Measurements from ENCODE around the gene FLNA. TPM values are rescaled to one million over a fixed set of nuclear protein-coding genes. Genes with fewer than 3 reads are reported as not detected.

FLNA gene
- total RNA-seq, 1 donor from 2014 or later = 1,228 TPM

DNA sequence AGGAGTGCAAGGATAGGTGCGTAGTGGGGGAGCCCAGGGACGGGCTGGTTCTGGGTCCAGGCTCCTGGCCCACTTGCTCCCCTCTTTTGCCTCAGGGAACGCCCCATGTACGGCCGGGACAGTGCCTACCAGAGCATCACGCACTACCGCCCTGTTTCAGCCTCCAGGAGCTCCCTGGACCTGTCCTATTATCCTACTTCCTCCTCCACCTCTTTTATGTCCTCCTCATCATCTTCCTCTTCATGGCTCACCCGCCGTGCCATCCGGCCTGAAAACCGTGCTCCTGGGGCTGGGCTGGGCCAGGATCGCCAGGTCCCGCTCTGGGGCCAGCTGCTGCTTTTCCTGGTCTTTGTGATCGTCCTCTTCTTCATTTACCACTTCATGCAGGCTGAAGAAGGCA lies 6.4 kb upstream of the FLNA start:
- ATAC-seq = no peak
- intact Hi-C loops (cut with DNase I) = no loop called here

DNA sequence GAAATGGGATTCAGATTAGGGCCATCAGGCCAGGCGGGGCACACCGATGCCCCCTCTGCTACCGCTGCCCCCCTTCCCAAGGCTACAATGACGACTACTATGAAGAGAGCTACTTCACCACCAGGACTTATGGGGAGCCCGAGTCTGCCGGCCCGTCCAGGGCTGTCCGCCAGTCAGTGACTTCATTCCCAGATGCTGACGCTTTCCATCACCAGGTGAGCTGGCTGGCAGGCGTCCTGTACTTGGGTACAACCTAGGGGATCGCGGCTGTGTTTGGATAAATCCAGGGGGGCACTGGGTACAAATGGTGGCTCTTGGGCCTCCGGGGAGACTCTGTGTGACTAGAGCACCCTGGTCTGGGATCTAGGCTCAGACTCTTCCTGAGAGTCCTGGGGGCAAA lies 5.7 kb upstream of the FLNA start:
- DNase-seq (ENCODE audit: low spot score) (no peak), ATAC-seq (no peak)
- intact Hi-C loops (cut with DNase I) = no loop called here

More for the DNA sequence above, 6.4 kb upstream of the FLNA start:
- no peak for DNase-seq (ENCODE audit: low spot score)

DNA sequence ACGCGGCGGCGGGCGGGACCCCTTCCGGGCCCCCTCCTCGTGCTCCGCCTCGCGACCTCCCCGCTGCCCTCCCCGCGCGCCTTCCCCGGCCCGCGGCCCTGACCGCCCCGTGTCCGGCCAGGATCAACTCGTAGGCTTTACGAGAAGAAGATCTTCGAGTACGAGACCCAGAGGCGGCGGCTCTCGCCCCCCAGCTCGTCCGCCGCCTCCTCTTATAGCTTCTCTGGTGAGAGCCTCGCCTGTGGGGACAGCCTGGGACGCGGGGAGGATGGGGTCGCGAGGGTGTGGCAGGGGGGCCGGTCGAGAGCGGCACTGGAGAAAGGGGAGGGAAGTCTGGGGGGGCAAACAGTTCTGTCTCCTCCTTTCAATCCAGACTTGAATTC lies 5.1 kb upstream of the FLNA start:
- DNase-seq (ENCODE audit: low spot score) (peak; percentile 68), ATAC-seq (no peak)
- intact Hi-C loops (cut with DNase I) = no loop called here

DNA sequence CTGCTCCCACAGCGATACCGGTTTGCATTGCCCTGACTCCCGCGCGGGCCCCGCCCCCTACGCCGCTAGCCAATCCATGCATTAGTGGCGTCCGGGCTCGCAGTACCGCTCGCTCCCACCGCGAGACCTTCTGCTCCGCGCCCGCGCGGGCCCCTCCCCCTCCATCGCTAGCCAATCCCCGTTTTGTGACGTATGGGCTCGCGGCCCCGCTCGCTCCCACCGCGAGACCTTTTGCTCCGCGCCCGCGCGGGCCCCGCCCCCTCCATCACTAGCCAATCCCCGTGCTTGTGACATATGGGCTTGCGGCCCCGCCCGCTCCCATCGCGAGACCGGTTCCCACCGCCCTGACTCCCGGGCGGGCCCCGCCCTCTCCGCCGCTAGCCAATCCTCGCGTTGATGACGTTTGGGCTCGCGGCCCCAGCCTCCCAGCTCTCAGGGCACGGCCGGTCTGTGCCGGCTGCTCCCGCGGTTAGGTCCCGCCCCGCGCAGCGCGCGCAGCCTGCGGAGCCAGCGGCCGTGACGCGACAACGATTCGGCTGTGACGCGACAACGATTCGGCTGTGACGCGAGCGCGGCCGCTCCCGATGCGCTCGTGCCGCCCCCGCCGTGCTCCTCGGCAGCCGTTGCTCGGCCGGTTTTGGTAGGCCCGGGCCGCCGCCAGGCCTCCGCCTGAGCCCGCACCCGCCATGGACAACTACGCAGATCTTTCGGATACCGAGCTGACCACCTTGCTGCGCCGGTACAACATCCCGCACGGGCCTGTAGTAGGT lies 4.5 kb upstream of the FLNA start, which contains the start of gene EMD:
Gene EMD (plus strand): TSS at position 497 of the 770 bp plus-strand sequence. CDS start 190 bp downstream, at position 687.
- intact Hi-C loops (cut with DNase I) = no loop called here
- ATAC-seq (peak; percentile 92), DNase-seq (ENCODE audit: low spot score) (peak; percentile 97)

DNA sequence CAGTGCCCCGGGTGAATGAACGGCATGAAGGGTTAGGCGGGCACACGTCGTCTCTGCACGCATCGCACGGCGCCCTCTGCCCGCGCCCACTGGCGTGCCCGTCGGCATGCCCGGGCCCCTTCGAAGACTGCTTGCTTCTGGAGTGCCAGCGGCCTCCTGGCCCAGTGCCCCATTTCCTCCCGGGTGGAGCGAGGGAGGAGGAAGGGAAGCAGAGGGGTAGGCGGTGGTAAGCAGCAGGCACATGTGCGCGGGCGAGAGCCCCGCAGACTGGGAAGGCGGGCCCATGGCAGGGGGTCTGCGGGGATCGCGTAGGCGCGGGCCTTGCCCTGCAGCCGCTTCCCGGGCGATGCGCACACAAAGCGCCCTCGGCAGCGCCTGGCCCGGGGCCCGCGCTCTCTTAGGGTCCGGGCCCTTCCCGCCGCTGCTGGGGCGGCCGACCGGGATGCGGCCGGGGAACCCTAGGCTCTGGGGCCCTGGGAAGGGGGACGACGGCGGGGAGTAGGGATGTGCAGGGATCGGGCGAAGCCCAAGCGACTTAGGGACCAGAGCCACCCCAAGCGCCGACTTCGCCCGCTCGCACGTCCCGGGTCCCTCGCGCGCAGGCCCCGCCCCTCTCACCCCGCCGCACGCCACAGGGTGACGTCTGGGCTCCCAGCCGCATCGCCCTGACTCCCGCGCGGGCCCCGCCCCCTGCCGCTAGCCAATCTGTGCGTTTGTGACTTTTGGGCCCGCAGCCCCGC lies 3.8 kb upstream of the FLNA start:
- DNase-seq (ENCODE audit: low spot score) = peak; percentile 85
- intact Hi-C loops (cut with DNase I) = no loop called here
- no peak for ATAC-seq

DNA sequence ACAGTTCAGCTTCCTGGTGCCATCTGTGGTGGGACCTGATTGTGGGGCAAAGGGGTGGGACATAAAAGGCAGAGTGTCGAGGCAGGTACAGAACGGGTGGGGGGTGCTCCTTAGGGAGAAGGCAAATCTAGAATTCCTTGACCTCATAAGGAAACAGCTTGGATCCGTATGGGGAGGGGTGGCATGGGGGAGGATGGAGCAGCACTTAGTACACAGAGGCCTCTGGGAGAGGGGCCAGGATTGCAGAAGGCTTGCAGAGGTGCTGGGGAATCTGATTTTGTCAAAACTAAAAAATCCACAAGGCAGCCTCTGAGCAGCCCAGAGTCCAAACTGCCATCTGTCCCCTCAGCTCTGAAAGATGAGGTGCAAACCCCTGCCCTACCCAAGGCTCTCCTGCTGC lies 2.3 kb upstream of the FLNA start:
- intact Hi-C loops (cut with DNase I) = no loop called here

DNA sequence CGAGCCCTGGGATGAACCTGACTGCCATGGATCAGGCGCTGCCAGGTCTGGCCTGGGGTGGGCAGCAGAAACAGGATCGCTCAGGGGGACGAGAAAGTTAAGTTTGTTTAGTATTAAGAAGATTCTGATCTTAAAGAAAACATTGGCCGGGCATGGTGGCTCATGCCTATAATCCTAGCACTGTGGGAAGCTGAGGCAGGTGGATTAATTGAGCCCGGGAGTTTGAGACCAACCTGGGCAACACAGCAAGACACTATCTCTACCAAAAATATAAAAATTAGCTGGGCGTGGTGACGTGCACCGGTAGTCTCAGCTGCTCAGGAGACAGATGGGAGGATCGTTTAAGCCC lies 696 bp upstream of the FLNA start:
- intact Hi-C loops (cut with DNase I) = no loop called here
- ATAC-seq = no peak
- DNase-seq (ENCODE audit: low spot score) = no peak

More for the DNA sequence above, 2.3 kb upstream of the FLNA start:
- DNase-seq (ENCODE audit: low spot score) (no peak), ATAC-seq (no peak)

DNA sequence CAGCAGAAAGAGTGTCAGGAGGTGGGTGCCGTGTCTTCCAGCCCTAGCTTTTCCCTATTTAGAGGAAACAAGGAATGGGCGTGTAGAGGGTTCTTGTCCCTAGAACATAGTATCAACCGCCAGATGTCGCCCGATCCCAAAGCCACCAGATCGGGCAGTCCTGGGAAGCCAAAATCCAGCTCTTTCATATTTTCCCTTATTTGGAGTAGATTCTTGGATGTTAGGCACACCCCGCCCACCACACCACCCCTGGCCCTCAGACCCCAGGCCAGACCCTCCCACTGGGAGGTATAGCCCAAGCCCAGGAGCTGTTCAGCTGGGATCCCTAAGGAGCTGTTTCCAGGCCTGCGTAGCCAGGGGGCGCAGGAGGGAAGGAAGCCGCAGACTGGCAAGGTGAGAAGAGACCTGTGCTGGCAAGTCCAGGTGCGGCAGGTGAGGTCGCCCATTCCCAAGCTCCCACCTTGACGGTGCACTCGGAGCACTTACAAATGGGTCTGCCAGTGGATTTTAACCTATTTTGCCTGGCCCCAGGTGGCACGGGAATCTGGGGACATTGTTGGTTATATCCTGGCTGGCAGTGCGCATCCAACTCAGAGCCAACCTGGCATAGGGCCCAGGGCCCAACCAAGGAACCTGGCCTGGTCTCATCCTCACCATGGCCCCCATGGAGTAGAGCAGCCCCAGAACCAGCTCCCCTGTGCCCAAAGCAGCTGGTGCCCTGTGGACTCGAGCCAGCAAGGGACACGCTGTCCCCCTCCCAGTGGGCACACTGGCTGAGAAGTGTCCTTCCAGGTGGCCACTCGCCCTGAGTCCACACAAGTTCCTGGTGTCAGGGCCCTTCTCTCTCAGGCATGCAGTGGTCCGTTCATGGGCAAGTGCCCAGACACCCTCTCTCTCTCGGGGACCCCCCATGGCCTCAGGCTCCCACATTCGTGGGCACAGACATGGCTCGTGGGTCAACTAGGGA lies 811 bp downstream of the FLNA start:
- DNase-seq (ENCODE audit: low spot score) = peak; percentile 79
- intact Hi-C loops (cut with DNase I) = no loop called here
- ATAC-seq = peak; percentile 5

DNA sequence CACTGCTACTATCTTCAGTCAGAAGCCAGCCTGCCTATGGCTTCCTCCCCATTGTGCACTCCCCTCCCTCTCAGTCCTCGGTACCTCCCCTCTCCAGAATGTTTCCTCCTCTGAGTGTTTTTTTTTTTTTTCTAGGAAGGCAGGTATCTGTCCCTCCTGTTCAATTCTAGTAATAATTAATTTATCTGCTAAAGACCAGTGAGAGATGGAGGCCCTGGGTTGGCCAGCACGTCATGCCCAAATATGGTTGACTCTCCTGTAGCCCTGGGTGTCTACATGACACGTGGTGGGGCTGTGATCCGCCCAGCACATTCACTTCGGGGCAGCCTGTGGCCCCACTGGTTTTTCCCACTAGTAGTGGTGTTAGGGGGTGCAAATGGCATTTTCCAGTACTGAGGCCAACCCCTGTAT lies 1.8 kb downstream of the FLNA start:
- ATAC-seq = no peak
- intact Hi-C loops (cut with DNase I) = no loop called here

DNA sequence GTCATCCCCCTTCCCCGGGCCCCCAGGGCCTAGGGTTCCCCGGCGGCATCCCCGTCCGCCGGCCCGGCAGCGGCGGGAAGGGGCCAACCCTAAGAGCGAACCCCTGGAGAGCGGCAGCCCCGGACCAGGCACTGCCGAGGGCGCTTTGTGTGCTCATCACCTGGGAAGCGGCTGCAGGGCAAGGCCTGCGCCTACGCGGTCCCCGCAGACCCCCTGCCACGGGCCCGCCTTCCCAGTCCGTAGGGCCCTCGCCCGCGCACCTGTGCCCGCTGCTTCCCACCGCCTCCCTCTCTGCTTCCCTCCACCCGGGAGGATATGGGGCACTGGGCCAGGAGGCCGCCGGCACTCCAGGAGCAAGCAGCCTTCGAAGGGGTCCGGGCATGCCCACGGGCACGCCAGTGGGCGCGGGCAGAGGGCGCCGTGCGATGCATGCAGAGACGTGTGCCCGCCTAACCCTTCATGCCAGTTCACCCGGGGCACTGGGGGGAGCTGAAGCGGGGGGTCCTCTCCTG lies 2.6 kb downstream of the FLNA start:
- ATAC-seq (no peak), DNase-seq (ENCODE audit: low spot score) (no peak)
- intact Hi-C loops (cut with DNase I) = no loop called here

More for the DNA sequence above, 1.8 kb downstream of the FLNA start:
- DNase-seq (ENCODE audit: low spot score) = no peak

DNA sequence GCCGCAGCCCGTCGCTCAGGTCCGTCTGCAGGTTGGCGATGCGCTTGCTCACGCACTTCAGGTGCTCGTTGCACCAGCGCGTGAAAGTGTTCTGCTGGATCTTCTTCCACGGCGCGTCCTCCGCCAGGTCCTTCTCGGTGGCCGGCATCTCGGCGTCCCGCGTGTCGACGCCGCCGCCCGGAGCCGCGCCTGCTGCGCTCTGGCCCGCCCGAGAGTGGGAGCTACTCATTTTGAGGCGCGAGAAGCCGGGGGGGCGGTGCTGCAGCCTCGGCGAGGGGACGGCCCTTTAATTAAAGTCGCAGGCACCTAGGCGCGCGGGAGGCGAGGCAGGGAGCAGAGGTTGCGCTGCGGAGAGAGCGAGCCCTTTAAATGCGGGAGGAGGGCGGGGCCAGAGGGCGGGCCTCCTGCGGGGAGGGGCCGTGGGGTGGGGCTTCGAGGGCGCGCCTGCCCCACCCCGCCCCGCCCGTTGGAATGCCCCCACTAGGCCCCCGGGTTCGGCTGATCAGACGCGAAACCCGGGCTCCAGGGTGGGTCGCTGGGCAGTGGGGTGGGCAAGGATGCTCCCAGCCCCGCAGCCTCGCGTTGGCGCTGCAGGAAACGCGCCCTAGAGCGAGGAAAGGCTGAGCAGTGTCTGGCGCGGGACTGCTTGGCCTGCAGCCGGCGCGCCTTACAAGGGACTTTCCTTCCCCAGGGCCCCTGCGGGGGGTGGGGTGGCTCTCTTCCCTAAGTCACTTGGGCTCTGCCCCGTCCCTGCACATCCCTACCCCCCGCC lies 3.2 kb downstream of the FLNA start:
- DNase-seq (ENCODE audit: low spot score) (peak; percentile 96), ATAC-seq (peak; percentile 76)
- intact Hi-C loops (cut with DNase I) = no loop called here

DNA sequence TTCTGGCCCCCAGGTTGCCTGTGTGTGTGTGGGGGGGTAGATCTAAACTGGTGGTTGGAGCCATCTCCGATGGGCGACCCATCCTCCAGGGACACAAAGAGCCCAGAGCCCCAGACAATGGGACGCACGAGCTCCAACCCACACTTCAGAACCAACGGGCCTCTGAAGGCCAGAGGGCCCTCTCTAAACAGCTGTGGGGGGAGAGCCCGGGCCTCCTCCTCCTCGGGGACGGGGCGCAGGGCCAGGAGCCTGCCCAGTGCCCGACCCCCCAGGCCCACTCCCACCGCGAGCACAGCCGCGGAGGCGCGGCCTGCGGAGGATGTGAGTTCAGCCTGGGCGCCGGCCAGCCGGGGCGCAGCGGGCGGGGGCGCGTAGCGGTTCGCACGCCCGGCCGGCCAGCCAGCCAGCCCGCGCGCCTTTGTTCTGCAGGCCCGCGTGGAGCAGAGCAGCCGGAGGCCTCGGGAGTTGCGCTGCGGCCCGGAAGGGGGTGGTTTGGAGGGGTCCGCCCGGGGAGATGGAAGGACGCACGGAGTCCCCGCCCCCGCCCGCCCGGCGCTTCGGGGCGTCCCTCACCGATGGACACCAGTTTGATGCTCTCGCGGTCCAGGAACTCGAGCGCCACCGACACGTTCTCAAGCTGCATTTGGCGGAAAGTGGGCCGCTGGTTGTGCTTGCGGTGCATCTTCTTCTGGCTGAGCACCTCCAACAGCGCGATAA lies 4.0 kb downstream of the FLNA start:
- intact Hi-C loops (cut with DNase I) = no loop called here
- no peak for DNase-seq (ENCODE audit: low spot score)
- no peak for ATAC-seq

DNA sequence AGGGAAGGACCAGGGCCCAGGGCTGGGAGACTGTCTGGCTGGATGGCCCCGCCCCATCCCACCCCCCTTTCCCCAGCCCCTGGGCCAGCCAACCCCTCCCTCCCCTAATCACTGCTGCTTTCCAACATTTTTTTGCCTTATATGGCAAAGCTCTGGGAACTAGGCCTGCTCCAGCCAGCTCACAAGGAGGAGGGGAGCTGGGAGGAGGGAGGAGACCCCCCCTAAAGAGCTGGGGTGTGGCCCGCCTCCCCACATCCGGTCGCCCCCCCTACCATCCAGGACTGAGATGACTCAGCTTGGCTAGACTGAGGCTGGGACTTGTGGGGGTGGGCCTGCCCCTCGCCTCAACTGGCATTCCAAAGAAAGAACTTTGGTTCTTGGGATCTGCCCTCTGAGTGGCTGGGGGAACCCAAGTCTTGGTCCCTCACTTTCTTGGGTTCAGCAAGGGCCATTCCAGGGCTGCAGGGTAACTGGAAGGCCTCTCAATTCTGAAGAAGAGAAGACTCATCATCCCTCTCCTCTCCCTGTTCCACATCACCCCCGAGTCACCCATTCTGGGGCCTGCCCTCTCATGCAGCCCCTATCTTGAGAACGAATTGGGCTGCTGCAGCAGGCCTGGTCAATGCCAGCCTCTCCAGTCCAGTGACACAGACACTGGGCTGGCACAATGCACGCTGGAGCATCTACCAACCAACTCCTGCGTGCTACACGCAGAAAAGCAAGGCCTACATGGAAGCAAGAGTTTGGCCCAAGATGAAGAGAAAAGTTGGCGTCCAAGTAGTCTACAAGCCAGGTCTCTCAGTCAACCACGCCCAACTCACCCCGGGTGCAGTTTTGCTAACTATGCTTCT lies 4.8 kb downstream of the FLNA start:
- DNase-seq (ENCODE audit: low spot score) (peak; percentile 88), ATAC-seq (peak; percentile 83)
- intact Hi-C loops (cut with DNase I) = no loop called here

DNA sequence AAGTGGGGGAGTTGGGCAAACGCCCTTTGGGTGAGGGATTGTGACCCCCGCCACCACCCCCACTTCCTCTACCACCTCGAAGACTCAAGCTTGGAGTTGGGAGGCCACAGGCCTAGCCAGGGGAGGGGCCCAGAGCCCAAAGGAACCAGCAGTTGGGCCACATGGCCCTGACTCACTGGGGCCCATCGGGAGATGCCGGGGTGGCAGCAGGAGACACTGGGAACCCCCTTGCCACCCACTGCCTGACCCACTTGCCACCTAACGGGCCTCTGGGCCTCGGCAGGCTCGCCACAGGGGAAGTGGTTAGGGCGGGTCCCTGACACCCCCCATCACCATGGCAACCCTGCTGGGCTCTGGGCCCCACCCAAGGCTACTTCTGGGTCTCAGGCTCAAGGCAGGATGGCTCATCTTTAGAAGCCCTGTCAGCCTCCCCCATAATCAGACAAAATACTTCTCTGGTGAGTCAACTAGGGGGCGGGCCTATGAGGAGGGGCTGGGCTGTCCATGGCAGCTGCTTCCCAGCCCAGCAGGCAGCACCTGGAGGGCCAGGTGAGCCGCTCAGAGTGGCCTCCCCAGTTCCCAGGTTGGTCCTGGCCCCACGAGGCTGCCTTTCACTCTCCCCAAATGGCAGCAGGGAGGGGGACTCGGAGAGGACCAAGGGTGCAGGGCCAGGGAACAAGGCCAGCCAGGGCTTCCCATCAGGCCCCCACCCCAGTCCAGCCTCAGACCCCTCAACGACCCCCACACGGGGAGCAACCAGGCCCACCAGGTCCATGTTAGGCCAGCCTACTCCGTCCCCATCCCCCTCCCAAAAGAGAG lies 5.6 kb downstream of the FLNA start:
- ATAC-seq (peak; percentile 61), DNase-seq (ENCODE audit: low spot score) (peak; percentile 82)
- intact Hi-C loops (cut with DNase I) = no loop called here

DNA sequence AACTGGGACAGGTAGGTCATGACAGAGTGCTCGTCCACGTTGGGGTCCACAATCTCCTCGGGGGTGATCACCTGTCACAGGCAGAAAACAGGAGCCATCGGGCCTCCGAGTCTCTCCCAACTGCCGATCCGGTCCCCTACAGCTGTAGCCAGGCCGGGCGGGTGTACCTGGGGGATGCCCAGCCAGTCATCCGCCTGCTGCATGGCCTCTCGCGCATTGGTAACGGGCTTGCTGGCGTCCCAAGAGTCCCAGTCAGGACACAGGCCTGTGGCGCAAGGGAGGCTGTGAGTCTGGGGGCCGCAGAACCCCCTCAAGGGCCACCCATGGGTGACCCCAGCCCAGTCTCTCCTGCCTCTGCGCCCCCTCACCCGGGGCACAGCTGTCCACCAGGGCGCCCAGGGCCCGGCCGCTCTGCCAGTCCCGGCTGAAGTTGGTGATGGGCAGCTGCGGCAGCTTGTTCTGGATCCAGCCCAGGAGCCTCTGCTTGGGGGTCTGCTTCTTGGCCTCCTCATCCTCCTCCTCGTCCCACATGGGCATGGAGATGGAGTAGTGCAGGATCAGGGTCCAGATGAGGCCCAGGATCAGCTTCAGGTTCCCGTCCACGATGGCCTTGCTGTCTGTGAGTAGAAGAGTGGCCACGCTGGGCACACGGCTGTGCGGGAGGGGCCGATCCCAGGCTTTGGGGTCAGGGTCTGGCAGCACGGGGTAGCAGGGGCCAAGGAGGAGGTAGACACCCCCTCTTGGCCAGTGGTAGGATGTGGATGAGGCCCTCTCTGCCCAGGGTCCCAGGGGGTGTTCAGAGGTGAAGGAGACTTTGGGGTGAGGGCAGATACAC lies 6.7 kb downstream of the FLNA start:
- ATAC-seq (no peak), DNase-seq (ENCODE audit: low spot score) (no peak)
- intact Hi-C loops (cut with DNase I) = no loop called here

Data from sciatic nerve (tissue), 2 donors.